HepG2 (cell line): Measurements from ENCODE around the gene AZU1. TPM values are rescaled to one million over a fixed set of nuclear protein-coding genes. Genes with fewer than 3 reads are reported as not detected.

Experiments
- ATAC-seq: fragments of 200-7000 bp; cut with Tn5 transposase; 3 replicates; pipeline ENCODE4 v1.9.1; 2020; ENCODE audit warnings: mild to moderate bottlenecking, moderate library complexity
- BruUV-seq: library from RNA; stranded (reverse); fragments of 400-500 nt; replicated peaks from 2 replicates; lab custom pipeline; 2021; lab: Mats Ljungman, UMichigan
- CTCF ChIA-PET: fragments of 300-600 bp; formaldehyde crosslinking; extraction: SDS; loops from one replicate; lab custom pipeline; 2021; ENCODE audit warnings: low total read pairs, inconsistent platforms, low intra/inter-chr PET ratio; lab: Yijun Ruan, JAX
- POLR2A ChIA-PET: fragments of 350-600 bp; sonication (Branson Sonifier 250); formaldehyde crosslinking; loops from one replicate; lab custom pipeline; 2020; ENCODE audit warnings: antibody characterized with exemption, inconsistent platforms; lab: Yijun Ruan, JAX
- DNase-seq: peaks from one replicate; pipeline ENCODE4 v3.0.0-alpha.2; 2015; ENCODE audit warnings: low spot score
- FAIRE-seq: peaks from 3 replicates; lab custom pipeline; 2011; peaks lifted over from hg19 to GRCh38; lab: Jason Lieb, UNC
- H2AFZ ChIP-seq: one replicate; pipeline ENCODE4 v1.6.1; 2011; ENCODE audit warnings: low read length, inconsistent platforms
- H3K27ac ChIP-seq: fragments of 300-600 bp; 3 replicates; pipeline ENCODE4 v1.8.0; 2011; ENCODE audit warnings: mixed run types, mild to moderate bottlenecking, mixed read lengths, low read length, inconsistent platforms; ENCODE audit not compliant: insufficient read depth; ENCODE audit errors: extremely low read length
- H3K27me3 ChIP-seq, 2 experiments: fragments of 200-600 bp in 1 of 2; 2 replicates in 1 of 2; 3 replicates in 1 of 2; pipeline versions ENCODE4 v1.6.0 to v1.8.0; 2011; ENCODE audit warnings: low read length in 2 of 2, mild to moderate bottlenecking in 2 of 2, moderate library complexity in 2 of 2, inconsistent platforms in 1 of 2; ENCODE audit not compliant: insufficient read depth in 2 of 2, control insufficient read depth in 1 of 2
- H3K36me3 ChIP-seq, 2 experiments: fragments of 200-600 bp in 1 of 2; replicated peaks in 1 of 2; 2 replicates in 1 of 2; 3 replicates in 1 of 2; pipeline versions ENCODE4 v1.5.1 to v1.8.0; 2011; ENCODE audit warnings: low read length in 2 of 2, inconsistent platforms in 1 of 2; ENCODE audit not compliant: insufficient read depth in 2 of 2, control insufficient read depth in 1 of 2
- H3K4me1 ChIP-seq: 2 replicates; pipeline ENCODE4 v1.5.1; 2012; ENCODE audit warnings: low read length, inconsistent platforms; ENCODE audit not compliant: insufficient read depth
- H3K4me2 ChIP-seq: 2 replicates; pipeline ENCODE4 v1.6.0; 2011; ENCODE audit warnings: low read depth, low read length, inconsistent platforms
- H3K4me3 ChIP-seq, 3 experiments: fragments of 200-600 bp in 1 of 3; sonication (generic), shearing (Covaris generic) in 1 of 3; replicated peaks in 1 of 3; 2 replicates each; pipeline ENCODE4 v1.5.1; 2011 to 2016; ENCODE audit warnings: low read length in 3 of 3, inconsistent platforms in 2 of 3, low read depth in 2 of 3, mild to moderate bottlenecking in 2 of 3, control low read depth in 1 of 3, mixed read lengths in 1 of 3; ENCODE audit not compliant: insufficient read depth in 1 of 3
- H3K79me2 ChIP-seq: one replicate; pipeline ENCODE4 v1.6.1; 2011; ENCODE audit warnings: low read length, inconsistent platforms; ENCODE audit not compliant: insufficient read depth
- H3K9ac ChIP-seq: 2 replicates; pipeline ENCODE4 v1.6.0; 2011; ENCODE audit warnings: mild to moderate bottlenecking, low read depth, low read length, inconsistent platforms; ENCODE audit not compliant: insufficient read depth
- H3K9me3 ChIP-seq: 2 replicates; pipeline ENCODE4 v1.5.1; 2012; ENCODE audit warnings: mild to moderate bottlenecking, low read length
- H4K20me1 ChIP-seq: 2 replicates; pipeline ENCODE4 v1.6.0; 2011; ENCODE audit warnings: inconsistent platforms, mild to moderate bottlenecking, low read length, moderate library complexity; ENCODE audit not compliant: insufficient read depth
- CCAR2 ChIP-seq: fragments of 200-400 bp; formaldehyde crosslinking; optimal IDR thresholded peaks from 2 replicates; pipeline ENCODE3; 2018; ENCODE audit warnings: low read depth, mild to moderate bottlenecking, low read length, moderate library complexity
- CSRNP2 ChIP-seq: sonication (generic); formaldehyde crosslinking; conservative IDR thresholded peaks from 2 replicates; pipeline ENCODE4 v1.8.0; 2022; ENCODE audit warnings: low read depth, missing genetic modification reagents
- GTF3A ChIP-seq: sonication (generic); formaldehyde crosslinking; conservative IDR thresholded peaks from 2 replicates; pipeline ENCODE4 v1.4.0; 2020; ENCODE audit warnings: mild to moderate bottlenecking, missing genetic modification reagents
- HDAC1 ChIP-seq: sonication (generic); formaldehyde crosslinking; IDR thresholded peaks from 2 replicates; pipeline ENCODE4 v1.5.1; 2020; ENCODE audit warnings: mild to moderate bottlenecking, missing genetic modification reagents
- MAFG ChIP-seq: sonication (generic); formaldehyde crosslinking; IDR thresholded peaks from 2 replicates; pipeline ENCODE4 v1.5.1; 2020; ENCODE audit warnings: mild to moderate bottlenecking, missing genetic modification reagents
- MAX ChIP-seq: IDR thresholded peaks from 2 replicates; pipeline ENCODE4 v1.6.1; 2012; ENCODE audit warnings: inconsistent platforms
- NFIC ChIP-seq: IDR thresholded peaks from 2 replicates; pipeline ENCODE4 v1.6.1; 2012; ENCODE audit warnings: mild to moderate bottlenecking, low read length, inconsistent platforms
- TRIM24 ChIP-seq: sonication (generic); formaldehyde crosslinking; IDR thresholded peaks from 2 replicates; pipeline ENCODE4 v1.8.0; 2022; ENCODE audit warnings: mild to moderate bottlenecking, missing genetic modification reagents
- ZBTB26 ChIP-seq: IDR thresholded peaks from 2 replicates; pipeline ENCODE4 v1.6.1; 2016; ENCODE audit warnings: missing compliant biosample characterization, missing genetic modification reagents, borderline replicate concordance
- ZNF207 ChIP-seq: fragments of 450-650 bp; IDR thresholded peaks from 2 replicates; pipeline ENCODE4 v1.6.1; 2016; ENCODE audit warnings: antibody characterized with exemption, borderline replicate concordance
- ZNF574 ChIP-seq: sonication (generic); formaldehyde crosslinking; IDR thresholded peaks from 2 replicates; pipeline ENCODE4 v1.4.0; 2020; ENCODE audit warnings: missing genetic modification reagents
- ZNF615 ChIP-seq: sonication (generic); formaldehyde crosslinking; IDR thresholded peaks from 2 replicates; pipeline ENCODE4 v1.5.0; 2020; ENCODE audit warnings: mild to moderate bottlenecking, missing genetic modification reagents, borderline replicate concordance
- ZNF770 ChIP-seq: sonication (generic); formaldehyde crosslinking; IDR thresholded peaks from 2 replicates; pipeline ENCODE4 v1.5.0; 2020; ENCODE audit warnings: mild to moderate bottlenecking, missing genetic modification reagents
- ZNF841 ChIP-seq: sonication (generic); formaldehyde crosslinking; IDR thresholded peaks from 2 replicates; pipeline ENCODE4 v1.8.1; 2023; ENCODE audit warnings: missing genetic modification reagents, borderline replicate concordance
- WGBS: methylation state at CpG from one replicate; pipeline ENCODE4 v1.1.6; 2017; ENCODE audit warnings: low lambda C conversion rate; 5-methylcytosine and 5-hydroxymethylcytosine counted together
- in situ Hi-C: cut with HindIII; loops from 2 replicates; pipeline ENCODE4 v1.10.0; 2017; ENCODE audit warnings: low pct_unique_long_range_greater_than_20kb; ENCODE audit not compliant: extremely low pct_ligation_motif_present
- intact Hi-C: fragments of 100-400 bp; cut with micrococcal nuclease; formaldehyde crosslinking; loops from one replicate; pipeline ENCODE4 v1.10.0; 2022; ENCODE audit not compliant: unreplicated experiment
- polyA plus RNA-seq, 8 experiments: library from polyadenylated mRNA; depleted of rRNA in 3 of 8; stranded (reverse) in 7 of 8; unstranded in 1 of 8; fragments of >200 nt; fragmentation: Illumina TruSeq in 4 of 8; extraction: Trizol in 4 of 8; gene quantifications; 2 replicates each; pipeline versions ENCODE4 v1.2.1 to v1.2.3, GENCODE V29; 2011 to 2016; ENCODE audit warnings: low read depth in 4 of 8, missing spikeins in 1 of 8, mixed read lengths in 1 of 8; ENCODE audit not compliant: insufficient read depth in 1 of 8
- total RNA-seq, 5 experiments: library from RNA; depleted of rRNA; stranded (reverse); fragments of >200 nt; fragmentation: Illumina TruSeq; extraction: Trizol; gene quantifications; 2 replicates each; pipeline ENCODE4 v1.2.3, GENCODE V29; 2016; ENCODE audit warnings: low read depth in 1 of 5

Gene AZU1
- total and polyA plus RNA-seq, 2 of the 13 experiments (the other 11 are each of a cell fraction or from before 2014, with no cell fraction given): not detected

GRCh38 chr19:850979-851335, 23.3 kb downstream of the AZU1 start (continued):
- no peak for TF ChIP-seq ZNF770 (CRISPR knock-in tag)

- FAIRE-seq: no peak
- DNase-seq: no peak
- WGBS: 55% methylated on average over 22 of the region's 55 CpGs
- no peak for ATAC-seq
- Histone ChIP-seq H2AFZ (no peak within 1 kb of the TSS), H3K9ac (no peak within 1 kb of the TSS), H3K4me2 (no peak within 1 kb of the TSS), H3K27ac (no peak within 1 kb of the TSS), H3K4me3 (no peak within 1 kb of the TSS), H3K27me3 (peaks cover 6 to 30% of the 10 kb centered on the region in 2 experiments; a peak in 4 of 5 replicates), H3K79me2 (no peaks in the 10 kb centered on the region), H3K4me1 (peaks cover 11% of the 10 kb centered on the region; the same call in 1 of the 2 replicates), H4K20me1 (no peaks in the 10 kb centered on the region), H3K36me3 (no peaks in the 10 kb centered on the region), H3K9me3 (no peaks in the 10 kb centered on the region)
- intact Hi-C loops: no loop called here
- BruUV-seq: no TSS peak
- in situ Hi-C loops: loop anchor here (10.0 kb wide), 1 partner anchor 88 kb away; no protein-coding TSS in a partner anchor
- CTCF ChIA-PET: no interaction called here
- POLR2A ChIA-PET: no interaction called here
- TF ChIP-seq CSRNP2 (CRISPR knock-in tag) (no peak), MAFG (CRISPR knock-in tag) (no peak), TRIM24 (CRISPR knock-in tag) (no peak), ZBTB26 (no peak), ZNF574 (no peak), MAX (no peak), CCAR2 (no peak), ZNF207 (no peak), GTF3A (CRISPR knock-in tag) (no peak), ZNF615 (no peak), NFIC (no peak), ZNF841 (CRISPR knock-in tag) (no peak), HDAC1 (CRISPR knock-in tag) (no peak)
Observed at GRCh38 chr19:852136-853013, 24.7 kb downstream of the AZU1 start, which contains the start of gene ELANE. Gene ELANE, plus strand, starts transcription at chr19:852303. Its CDS starts 26 bp downstream, at chr19:852329.
